NCI-H774 (cell line): ENCODE measurements around the gene ADAT3.

Source experiments
- DNase-seq: peaks from one replicate; lab custom pipeline; 2025; lab: John Stamatoyannopoulos, UW

ADAT3 gene

GRCh38 chr19:1938071-1938470 is 32.9 kb downstream of the ADAT3 start:
- DNase-seq, result no peak

GRCh38 chr19:1941146-1942077 is 36.2 kb downstream of the ADAT3 start, which contains the start of gene CSNK1G2:
Gene CSNK1G2 (plus strand): TSS chr19:1941172. CDS start chr19:1969773, 28,601 bp downstream.
- DNase-seq, result no peak

GRCh38 chr19:1942078-1942933 is 37.1 kb downstream of the ADAT3 start:
- peak; percentile 20 for DNase-seq

- no peak for DNase-seq
Observed at GRCh38 chr19:1942934-1943555, 37.8 kb downstream of the ADAT3 start.

- DNase-seq, result no peak
Observed at GRCh38 chr19:1943661-1944087, 38.5 kb downstream of the ADAT3 start.

GRCh38 chr19:1944088-1944915 is 39.1 kb downstream of the ADAT3 start:
- no peak for DNase-seq

GRCh38 chr19:1944916-1945561 is 39.8 kb downstream of the ADAT3 start:
- no peak for DNase-seq

- DNase-seq, result no peak
Observed at GRCh38 chr19:1945899-1946298, 40.7 kb downstream of the ADAT3 start.

GRCh38 chr19:1947651-1948209 is 42.5 kb downstream of the ADAT3 start:
- DNase-seq, result no peak

GRCh38 chr19:1949304-1950101 is 44.3 kb downstream of the ADAT3 start:
- no peak for DNase-seq

- DNase-seq, result no peak
Observed at GRCh38 chr19:1950640-1951039, 45.4 kb downstream of the ADAT3 start.

GRCh38 chr19:1952635-1953034 is 47.4 kb downstream of the ADAT3 start:
- no peak for DNase-seq

- DNase-seq, result no peak
Observed at GRCh38 chr19:1953037-1953436, 47.8 kb downstream of the ADAT3 start.

GRCh38 chr19:1953441-1954094 is 48.4 kb downstream of the ADAT3 start:
- no peak for DNase-seq

- no peak for DNase-seq
Observed at GRCh38 chr19:1954532-1954933, 49.3 kb downstream of the ADAT3 start.

- no peak for DNase-seq
Observed at GRCh38 chr19:1955171-1956121, 50.2 kb downstream of the ADAT3 start.

- no peak for DNase-seq
Observed at GRCh38 chr19:1956122-1956494, 50.9 kb downstream of the ADAT3 start.
